T-helper 2 cell treated with Interferon-gamma antibody and Interleukin-4, amounts not matched to agents 5 μg/mL and 100 μg/mL, for 36 hours (primary cell): ENCODE results near the gene EXO1.
A peak's percentile ranks its signal among the peaks of the same experiment; 100 is the strongest.
"Not testable (repeated sequence)": the region's sequence is repeated elsewhere in the genome, so short reads cannot be mapped to it uniquely, and the experiment has no call there.

ENCODE experiments used
- DNase-seq: peaks from one replicate; pipeline ENCODE4 v3.0.0; 2021; ENCODE audit warnings: low spot score
- H3K27ac Mint-ChIP-seq: one replicate; pipeline ENCODE4 v1.8.0; 2021; ENCODE audit warnings: mild to moderate bottlenecking, mixed read lengths
- H3K27me3 Mint-ChIP-seq: one replicate; pipeline ENCODE4 v1.8.0; 2021; ENCODE audit warnings: low read depth, mixed read lengths
- H3K36me3 Mint-ChIP-seq: one replicate; pipeline ENCODE4 v1.8.0; 2021; ENCODE audit warnings: low read depth, mixed read lengths
- H3K4me1 Mint-ChIP-seq: one replicate; pipeline ENCODE4 v1.8.0; 2021; ENCODE audit warnings: low read depth, mixed read lengths
- H3K4me3 Mint-ChIP-seq: one replicate; pipeline ENCODE4 v1.8.0; 2022; ENCODE audit warnings: mild to moderate bottlenecking, moderate library complexity, mixed read lengths
- H3K9me3 Mint-ChIP-seq: one replicate; pipeline ENCODE4 v1.8.0; 2021; ENCODE audit warnings: mixed read lengths

The EXO1 gene

GRCh38 chr1:241844593-241844992, 3.4 kb upstream of the EXO1 start:
- peaks cover 21% of the 10 kb centered on the region for H3K4me1 Mint-ChIP-seq
- H3K27ac Mint-ChIP-seq, result no peak overlapping the region
- no peak overlapping the region for H3K4me3 Mint-ChIP-seq
- peaks cover 9% of the 10 kb centered on the region for H3K36me3 Mint-ChIP-seq
- DNase-seq, result no peak
- H3K27me3 Mint-ChIP-seq, result peaks cover 5% of the 10 kb centered on the region
- H3K9me3 Mint-ChIP-seq, result no peaks in the 10 kb centered on the region

GRCh38 chr1:241846375-241846774, 1.6 kb upstream of the EXO1 start:
- Mint-ChIP-seq H3K9me3 (no peaks in the 10 kb centered on the region), H3K36me3 (peaks cover 13% of the 10 kb centered on the region), H3K27ac (no peak overlapping the region), H3K4me3 (no peak overlapping the region), H3K27me3 (peaks cover 5% of the 10 kb centered on the region), H3K4me1 (peaks cover 27% of the 10 kb centered on the region)
- DNase-seq, result no peak

GRCh38 chr1:241846862-241847539, 1.0 kb upstream of the EXO1 start:
- Mint-ChIP-seq H3K9me3 (no peaks in the 10 kb centered on the region), H3K36me3 (peaks cover 13% of the 10 kb centered on the region), H3K27ac (peak overlapping the region; percentile 98), H3K4me3 (peak overlapping the region; percentile 95), H3K27me3 (peaks cover 5% of the 10 kb centered on the region), H3K4me1 (peaks cover 27% of the 10 kb centered on the region)
- no peak for DNase-seq

GRCh38 chr1:241847540-241847795, 536 bp upstream of the EXO1 start:
- DNase-seq, result no peak
- Mint-ChIP-seq H3K9me3 (no peaks in the 10 kb centered on the region), H3K36me3 (peaks cover 16% of the 10 kb centered on the region), H3K4me1 (peaks cover 27% of the 10 kb centered on the region), H3K27me3 (peaks cover 4% of the 10 kb centered on the region), H3K27ac (peak overlapping the region; percentile 98), H3K4me3 (peak overlapping the region; percentile 95)

- H3K4me3 Mint-ChIP-seq, result peak overlapping the region; percentile 95
- peaks cover 25% of the 10 kb centered on the region for H3K36me3 Mint-ChIP-seq
- no peaks in the 10 kb centered on the region for H3K9me3 Mint-ChIP-seq
- peak overlapping the region; percentile 98 for H3K27ac Mint-ChIP-seq
- DNase-seq, result no peak
- peaks cover 27% of the 10 kb centered on the region for H3K4me1 Mint-ChIP-seq
- no peaks in the 10 kb centered on the region for H3K27me3 Mint-ChIP-seq
Observed at GRCh38 chr1:241848686-241849344, 811 bp downstream of the EXO1 start.

- no peak for DNase-seq
- H3K4me1 Mint-ChIP-seq, result peaks cover 27% of the 10 kb centered on the region
- H3K4me3 Mint-ChIP-seq, result peak overlapping the region; percentile 95
- H3K27ac Mint-ChIP-seq, result peak overlapping the region; percentile 98
- no peaks in the 10 kb centered on the region for H3K9me3 Mint-ChIP-seq
- no peaks in the 10 kb centered on the region for H3K27me3 Mint-ChIP-seq
- H3K36me3 Mint-ChIP-seq, result peaks cover 29% of the 10 kb centered on the region
Observed at GRCh38 chr1:241849345-241849695, 1.3 kb downstream of the EXO1 start.

- H3K4me1 Mint-ChIP-seq, H3K27ac Mint-ChIP-seq, H3K4me3 Mint-ChIP-seq, H3K27me3 Mint-ChIP-seq, DNase-seq, H3K9me3 Mint-ChIP-seq: not testable (repeated sequence)
- H3K36me3 Mint-ChIP-seq, result peaks cover 39% of the 10 kb centered on the region
Observed at GRCh38 chr1:241855545-241856140, 7.6 kb downstream of the EXO1 start.

- Mint-ChIP-seq H3K4me1 (peaks cover 5% of the 10 kb centered on the region), H3K4me3 (no peak overlapping the region), H3K36me3 (peaks cover 47% of the 10 kb centered on the region), H3K27me3 (no peaks in the 10 kb centered on the region), H3K27ac (peak overlapping the region; percentile 10), H3K9me3 (no peaks in the 10 kb centered on the region)
- no peak for DNase-seq
Observed at GRCh38 chr1:241857131-241857530, 9.1 kb downstream of the EXO1 start.

- H3K27ac Mint-ChIP-seq, result no peak overlapping the region
- no peak for DNase-seq
- H3K4me1 Mint-ChIP-seq, result peaks cover 6% of the 10 kb centered on the region
- H3K36me3 Mint-ChIP-seq, result peaks cover 48% of the 10 kb centered on the region
- no peak overlapping the region for H3K4me3 Mint-ChIP-seq
- H3K27me3 Mint-ChIP-seq, result no peaks in the 10 kb centered on the region
- no peaks in the 10 kb centered on the region for H3K9me3 Mint-ChIP-seq
Observed at GRCh38 chr1:241860922-241861321, 12.9 kb downstream of the EXO1 start.

- Mint-ChIP-seq H3K36me3 (peaks cover 51% of the 10 kb centered on the region), H3K27ac (no peak overlapping the region), H3K27me3 (no peaks in the 10 kb centered on the region), H3K9me3 (no peaks in the 10 kb centered on the region), H3K4me3 (no peak overlapping the region), H3K4me1 (peaks cover 5% of the 10 kb centered on the region)
- no peak for DNase-seq
Observed at GRCh38 chr1:241869022-241869421, 21.0 kb downstream of the EXO1 start.

- H3K9me3 Mint-ChIP-seq, result no peaks in the 10 kb centered on the region
Observed at GRCh38 chr1:241870336-241870735, 22.3 kb downstream of the EXO1 start.

GRCh38 chr1:241870746-241871430, 22.9 kb downstream of the EXO1 start:
- H3K4me3 Mint-ChIP-seq, result no peak overlapping the region

More at GRCh38 chr1:241870336-241870735, 22.3 kb downstream of the EXO1 start:
- peaks cover 5% of the 10 kb centered on the region for H3K4me1 Mint-ChIP-seq
- no peak for DNase-seq
- no peak overlapping the region for H3K27ac Mint-ChIP-seq
- H3K4me3 Mint-ChIP-seq, result no peak overlapping the region
- H3K36me3 Mint-ChIP-seq, result peaks cover 44% of the 10 kb centered on the region
- no peaks in the 10 kb centered on the region for H3K27me3 Mint-ChIP-seq

GRCh38 chr1:241881440-241881839, 33.4 kb downstream of the EXO1 start:
- DNase-seq, result no peak
- Mint-ChIP-seq H3K27ac (no peak overlapping the region), H3K4me1 (peaks cover 19% of the 10 kb centered on the region), H3K9me3 (no peaks in the 10 kb centered on the region), H3K36me3 (peaks cover 55% of the 10 kb centered on the region), H3K4me3 (no peak overlapping the region), H3K27me3 (no peaks in the 10 kb centered on the region)

More at GRCh38 chr1:241870746-241871430, 22.9 kb downstream of the EXO1 start:
- Mint-ChIP-seq H3K9me3 (no peaks in the 10 kb centered on the region), H3K27ac (no peak overlapping the region), H3K27me3 (no peaks in the 10 kb centered on the region), H3K36me3 (peaks cover 43% of the 10 kb centered on the region), H3K4me1 (peaks cover 5% of the 10 kb centered on the region)
- DNase-seq, result no peak

- no peak overlapping the region for H3K4me3 Mint-ChIP-seq
- DNase-seq, result no peak
- no peaks in the 10 kb centered on the region for H3K27me3 Mint-ChIP-seq
- H3K9me3 Mint-ChIP-seq, result no peaks in the 10 kb centered on the region
- H3K27ac Mint-ChIP-seq, result no peak overlapping the region
- peaks cover 19% of the 10 kb centered on the region for H3K4me1 Mint-ChIP-seq
- peaks cover 51% of the 10 kb centered on the region for H3K36me3 Mint-ChIP-seq
Observed at GRCh38 chr1:241883159-241883558, 35.2 kb downstream of the EXO1 start.
